GM10248 (cell line): ENCODE measurements around the gene SCLY.
A peak's percentile ranks its signal among the peaks of the same experiment; 100 is the strongest.
"Not testable (repeated sequence)": the region's sequence is repeated elsewhere in the genome, so short reads cannot be mapped to it uniquely, and the experiment has no call there.

Experiments
- CTCF ChIA-PET: fragments of 300-600 bp; sonication (Branson Sonifier 250); formaldehyde crosslinking; extraction: SDS; loops from one replicate; lab custom pipeline; 2021; ENCODE audit warnings: antibody characterized with exemption; lab: Yijun Ruan, JAX
- POLR2A ChIA-PET: fragments of 350-650 bp; sonication (Branson Sonifier 250); formaldehyde crosslinking; extraction: SDS; loops from one replicate; lab custom pipeline; 2020; ENCODE audit warnings: antibody characterized with exemption; lab: Yijun Ruan, JAX
- DNase-seq: peaks from one replicate; pipeline ENCODE4 v3.0.0; 2012; ENCODE audit errors: extremely low spot score
- TF ChIP-seq, protein P1 (sequence below): IDR thresholded peaks from 2 replicates; pipeline ENCODE4 v1.5.1; 2012; ENCODE audit warnings: mild to moderate bottlenecking, low read depth; ENCODE audit errors: extremely low read depth, missing control alignments, control extremely low read depth

Gene SCLY

DNA sequence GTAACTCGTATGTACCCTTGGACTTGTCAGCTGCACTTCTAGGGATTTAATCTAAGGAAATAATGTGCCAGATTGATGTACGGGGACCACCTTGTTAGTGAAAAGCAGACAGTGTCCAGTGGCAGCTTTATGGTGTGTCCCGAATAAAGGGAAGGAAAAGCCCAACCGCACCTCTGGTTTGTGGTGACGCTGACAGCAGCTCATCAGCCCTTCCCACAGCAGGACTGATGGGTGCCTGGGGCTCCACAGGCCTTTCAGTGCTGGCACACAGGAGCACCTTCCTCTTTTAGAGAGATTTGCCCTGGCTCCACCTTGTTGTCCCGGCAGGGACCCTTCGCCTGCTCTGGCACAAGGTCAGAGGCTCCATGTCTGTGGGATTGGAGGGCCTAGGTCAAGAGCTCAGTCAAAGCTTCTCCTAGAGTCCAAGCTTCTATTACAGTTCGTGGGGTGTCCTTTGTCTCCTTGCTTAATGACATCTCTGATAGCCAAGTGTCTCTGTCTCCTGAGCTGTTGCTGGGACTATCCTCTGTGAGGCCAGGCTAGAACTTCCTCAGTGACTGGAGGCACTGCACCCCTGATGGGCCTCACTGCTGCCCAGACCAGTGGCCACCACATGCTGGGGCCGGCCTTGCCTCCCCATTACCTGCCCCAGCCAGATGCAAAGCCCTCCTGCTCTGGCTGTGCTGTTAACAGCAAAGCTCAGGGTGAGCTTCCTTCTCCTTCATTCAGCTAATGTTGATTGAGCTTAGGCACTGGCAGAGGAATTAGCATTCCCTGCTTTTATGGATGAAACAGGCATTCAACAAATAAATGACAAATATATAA is 33.0 kb upstream of the SCLY start:
- no peak for DNase-seq
- ChIA-PET CTCF (interaction anchor here (0.8 to 1.1 kb wide), 2 partner anchors 9 to 12 kb away, joined by 3 read pairs; no protein-coding TSS in a partner anchor), POLR2A (interaction anchor here (0.6 kb wide), 1 partner anchor 235 kb away, joined by 6 read pairs; no protein-coding TSS in a partner anchor)
- TF ChIP-seq, protein P1, sequence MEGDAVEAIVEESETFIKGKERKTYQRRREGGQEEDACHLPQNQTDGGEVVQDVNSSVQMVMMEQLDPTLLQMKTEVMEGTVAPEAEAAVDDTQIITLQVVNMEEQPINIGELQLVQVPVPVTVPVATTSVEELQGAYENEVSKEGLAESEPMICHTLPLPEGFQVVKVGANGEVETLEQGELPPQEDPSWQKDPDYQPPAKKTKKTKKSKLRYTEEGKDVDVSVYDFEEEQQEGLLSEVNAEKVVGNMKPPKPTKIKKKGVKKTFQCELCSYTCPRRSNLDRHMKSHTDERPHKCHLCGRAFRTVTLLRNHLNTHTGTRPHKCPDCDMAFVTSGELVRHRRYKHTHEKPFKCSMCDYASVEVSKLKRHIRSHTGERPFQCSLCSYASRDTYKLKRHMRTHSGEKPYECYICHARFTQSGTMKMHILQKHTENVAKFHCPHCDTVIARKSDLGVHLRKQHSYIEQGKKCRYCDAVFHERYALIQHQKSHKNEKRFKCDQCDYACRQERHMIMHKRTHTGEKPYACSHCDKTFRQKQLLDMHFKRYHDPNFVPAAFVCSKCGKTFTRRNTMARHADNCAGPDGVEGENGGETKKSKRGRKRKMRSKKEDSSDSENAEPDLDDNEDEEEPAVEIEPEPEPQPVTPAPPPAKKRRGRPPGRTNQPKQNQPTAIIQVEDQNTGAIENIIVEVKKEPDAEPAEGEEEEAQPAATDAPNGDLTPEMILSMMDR: no peak

DNA sequence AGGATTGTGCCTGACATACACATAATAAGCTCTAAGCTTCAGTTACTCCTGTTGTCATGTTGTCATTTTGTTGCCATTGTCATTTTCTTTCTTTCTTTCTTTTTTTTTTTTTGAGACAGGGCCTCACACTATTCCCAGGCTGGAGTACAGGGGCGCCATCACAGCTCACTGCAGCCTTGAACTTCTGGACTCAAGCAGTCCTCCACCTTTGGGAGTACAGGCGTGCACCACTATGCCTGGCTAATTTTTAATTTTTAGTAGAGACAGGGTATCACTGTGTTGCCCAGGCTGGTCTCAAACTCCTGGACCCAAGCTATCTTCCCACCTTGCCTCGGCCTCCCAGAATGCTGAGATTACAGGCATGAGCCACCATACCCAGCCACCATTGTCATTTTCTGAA is 30.9 kb upstream of the SCLY start:
- ChIA-PET CTCF (interaction anchor here (0.7 to 1.2 kb wide), 2 partner anchors 20 to 119 kb away, joined by 3 read pairs; no protein-coding TSS in a partner anchor), POLR2A (no interaction called here)
- DNase-seq: no peak
- TF ChIP-seq, protein P1: no peak

DNA sequence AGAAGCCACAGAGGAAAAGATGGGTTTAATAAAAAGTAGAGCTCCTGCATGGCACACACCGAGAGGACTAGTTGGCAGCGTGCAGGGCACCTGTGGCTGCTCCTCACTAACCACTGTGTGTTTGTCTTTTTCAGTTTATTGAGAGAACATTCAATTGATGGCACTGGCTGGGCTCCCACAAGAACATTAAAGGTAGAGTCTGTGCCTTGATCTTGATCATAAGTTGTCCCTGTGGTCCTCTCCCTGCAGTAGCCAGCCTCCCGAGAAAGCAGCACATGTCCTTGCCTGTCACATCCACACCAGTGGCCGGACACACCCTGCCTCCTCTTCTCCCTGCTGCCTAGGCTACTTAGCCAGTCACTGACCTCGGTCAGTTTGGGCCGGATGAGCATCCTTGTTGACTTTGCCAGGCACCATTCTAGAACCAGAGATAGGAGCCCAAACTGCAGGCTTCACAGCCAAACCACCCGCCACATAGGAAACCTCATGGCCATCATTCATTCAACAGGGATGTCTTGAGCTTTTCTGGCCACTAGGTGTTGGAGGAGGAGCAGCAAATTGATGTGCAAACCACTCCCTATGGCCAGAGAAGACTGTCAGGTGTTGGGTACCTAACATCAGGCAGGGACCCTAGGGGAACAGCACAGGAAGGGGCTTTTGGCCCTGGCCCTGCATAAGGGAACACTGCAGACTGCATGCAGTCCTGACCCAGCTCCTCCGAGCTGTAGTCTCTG is 30.2 kb upstream of the SCLY start:
- TF ChIP-seq, protein P1: no peak
- POLR2A ChIA-PET: no interaction called here
- CTCF ChIA-PET: interaction anchor here (1.2 kb wide), 1 partner anchor 21 kb away, joined by 3 read pairs; no protein-coding TSS in a partner anchor
- DNase-seq: no peak

DNA sequence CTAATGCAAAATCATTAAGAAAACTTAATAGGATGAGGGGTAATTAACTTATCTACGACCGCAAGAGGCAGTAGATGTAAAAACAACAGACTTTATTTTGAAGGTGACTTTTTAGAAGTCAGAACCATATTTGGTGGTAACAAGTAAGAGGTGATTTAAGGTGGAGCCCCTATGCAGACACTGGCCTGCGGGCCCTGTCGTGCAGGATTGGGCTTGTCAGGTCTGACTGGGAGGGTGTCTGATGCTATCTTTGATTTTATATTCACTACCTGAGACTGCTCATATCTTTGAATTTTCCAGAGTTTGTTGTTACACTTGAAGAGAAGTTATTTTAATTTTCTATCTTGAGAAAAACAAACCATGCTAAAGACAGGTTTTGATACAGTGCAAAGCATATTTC is 29.1 kb upstream of the SCLY start:
- CTCF ChIA-PET: no interaction called here
- POLR2A ChIA-PET: no interaction called here
- no peak for DNase-seq
- TF ChIP-seq, protein P1: no peak

DNA sequence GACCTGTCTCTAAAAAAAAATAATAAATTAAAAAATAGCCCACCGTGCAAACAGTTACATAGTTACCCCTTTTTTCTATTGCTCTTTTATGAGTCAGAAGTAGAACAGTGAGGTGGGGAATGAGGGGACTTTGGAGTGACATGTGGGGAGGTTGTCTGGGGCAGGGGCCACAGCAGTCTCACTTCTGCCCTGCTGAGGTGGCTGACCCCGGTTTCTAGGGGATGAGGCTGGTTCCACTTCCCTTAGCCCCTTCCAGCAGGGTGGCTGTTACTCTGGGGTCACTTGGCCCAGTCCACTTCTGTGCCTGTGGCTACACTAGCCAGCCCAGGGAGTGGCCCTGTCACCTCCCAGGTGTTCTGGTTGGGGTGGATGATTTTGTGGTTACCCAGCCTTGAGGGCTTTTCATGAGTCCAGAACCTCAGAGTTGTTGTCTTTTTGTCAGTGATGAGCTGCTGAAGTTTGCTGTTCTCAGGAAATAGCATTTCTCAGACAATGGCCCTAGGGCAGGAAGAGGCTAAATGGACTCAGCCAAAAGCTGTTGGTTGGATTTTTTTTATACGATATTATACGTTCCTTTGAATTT is 28.0 kb upstream of the SCLY start:
- POLR2A ChIA-PET: no interaction called here
- TF ChIP-seq, protein P1: no peak
- peak; percentile 43 for DNase-seq
- CTCF ChIA-PET: interaction anchor here (1.2 kb wide), 1 partner anchor 9 kb away, joined by 6 read pairs; no protein-coding TSS in a partner anchor

DNA sequence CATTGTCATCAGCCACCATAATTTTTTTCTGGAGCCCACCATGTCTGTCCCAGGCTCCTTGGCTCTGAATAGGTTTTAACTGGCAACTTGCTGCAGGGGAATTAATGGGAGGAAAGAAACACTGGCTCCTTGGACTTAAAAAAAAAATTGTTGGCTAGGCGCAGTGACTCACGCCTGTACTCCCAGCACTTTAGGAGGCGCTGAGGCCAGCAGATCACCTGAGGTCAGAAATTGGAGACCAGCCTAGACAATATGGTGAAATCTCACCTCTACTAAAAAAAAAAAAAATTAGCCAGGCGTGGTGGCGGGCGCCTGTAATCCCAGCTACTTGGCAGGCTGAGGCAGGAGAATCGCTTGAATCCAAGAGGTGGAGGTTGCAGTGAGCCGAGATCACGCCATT is 26.8 kb upstream of the SCLY start:
- POLR2A ChIA-PET, DNase-seq, CTCF ChIA-PET: not testable (repeated sequence)
